MCF 10A (cell line): Measurements from ENCODE around the gene ZNF507. TPM values are rescaled to one million over a fixed set of nuclear protein-coding genes. Genes with fewer than 3 reads are reported as not detected.
A peak's percentile ranks its signal among the peaks of the same experiment; 100 is the strongest.
"Not testable (repeated sequence)": the region's sequence is repeated elsewhere in the genome, so short reads cannot be mapped to it uniquely, and the experiment has no call there.

Experiments used
- BruUV-seq: library from RNA; stranded (reverse); fragments of 400-500 nt; replicated peaks from 2 replicates; lab custom pipeline; 2021; lab: Mats Ljungman, UMichigan
- CTCF ChIA-PET: fragments of 300-600 bp; sonication (Branson Sonifier 250); formaldehyde crosslinking; extraction: SDS; loops from one replicate; lab custom pipeline; 2021; ENCODE audit warnings: antibody characterized with exemption, inconsistent platforms; lab: Yijun Ruan, JAX
- POLR2A ChIA-PET: fragments of 300-600, 350-650 bp; sonication (Branson Sonifier 250); formaldehyde crosslinking; extraction: SDS; loops from one replicate; lab custom pipeline; 2020; ENCODE audit warnings: antibody characterized with exemption, inconsistent platforms; lab: Yijun Ruan, JAX
- DNase-seq: peaks from one replicate; pipeline ENCODE4 v3.0.0-alpha.2; 2018; ENCODE audit not compliant: unreplicated experiment
- H3K27ac Mint-ChIP-seq: one replicate; pipeline ENCODE4 v1.8.0; 2022; ENCODE audit warnings: mild to moderate bottlenecking, low read depth, mixed read lengths; ENCODE audit not compliant: unreplicated experiment
- H3K27me3 Mint-ChIP-seq: one replicate; pipeline ENCODE4 v1.8.0; 2022; ENCODE audit warnings: mixed read lengths; ENCODE audit not compliant: insufficient read depth, unreplicated experiment
- H3K36me3 Mint-ChIP-seq: one replicate; pipeline ENCODE4 v1.8.0; 2022; ENCODE audit warnings: mild to moderate bottlenecking, moderate library complexity, mixed read lengths; ENCODE audit not compliant: insufficient read depth, unreplicated experiment
- H3K4me1 Mint-ChIP-seq: one replicate; pipeline ENCODE4 v1.8.0; 2022; ENCODE audit warnings: mixed read lengths; ENCODE audit not compliant: insufficient read depth, unreplicated experiment
- H3K4me3 Mint-ChIP-seq: one replicate; pipeline ENCODE4 v1.8.0; 2022; ENCODE audit warnings: mild to moderate bottlenecking, moderate library complexity, mixed read lengths; ENCODE audit not compliant: unreplicated experiment
- H3K9me3 Mint-ChIP-seq: one replicate; pipeline ENCODE4 v1.8.0; 2022; ENCODE audit warnings: mixed read lengths; ENCODE audit not compliant: unreplicated experiment
- CTCF ChIP-seq: fragments of 200-600 bp; IDR thresholded peaks from one replicate; pipeline ENCODE4 v1.8.0; 2022; ENCODE audit warnings: antibody characterized with exemption, mild to moderate bottlenecking; ENCODE audit not compliant: unreplicated experiment
- intact Hi-C: fragments of 100-400 bp; cut with micrococcal nuclease; formaldehyde crosslinking; loops from 2 replicates; pipeline ENCODE4 v1.14.1; 2022
- total RNA-seq: library from RNA; stranded (reverse); gene quantifications from 2 replicates; pipeline ENCODE4 v1.2.3, GENCODE V29; 2022

ZNF507 gene
- total RNA-seq, 1 experiment from 2014 or later: 22.8 TPM

- Mint-ChIP-seq H3K9me3 (no peaks in the 10 kb centered on the region), H3K4me1 (no peaks in the 10 kb centered on the region), H3K27ac (peak overlapping the region; percentile 5), H3K27me3 (no peaks in the 10 kb centered on the region), H3K4me3 (no peak overlapping the region), H3K36me3 (peaks cover 24% of the 10 kb centered on the region)
- ChIA-PET CTCF (no interaction called here), POLR2A (no interaction called here)
- intact Hi-C loops: no loop called here
- DNase-seq: no peak
- TF ChIP-seq CTCF: no peak
- BruUV-seq: no TSS peak
Observed at GRCh38 chr19:32422435-32422834, 77.0 kb downstream of the ZNF507 start.

DNA sequence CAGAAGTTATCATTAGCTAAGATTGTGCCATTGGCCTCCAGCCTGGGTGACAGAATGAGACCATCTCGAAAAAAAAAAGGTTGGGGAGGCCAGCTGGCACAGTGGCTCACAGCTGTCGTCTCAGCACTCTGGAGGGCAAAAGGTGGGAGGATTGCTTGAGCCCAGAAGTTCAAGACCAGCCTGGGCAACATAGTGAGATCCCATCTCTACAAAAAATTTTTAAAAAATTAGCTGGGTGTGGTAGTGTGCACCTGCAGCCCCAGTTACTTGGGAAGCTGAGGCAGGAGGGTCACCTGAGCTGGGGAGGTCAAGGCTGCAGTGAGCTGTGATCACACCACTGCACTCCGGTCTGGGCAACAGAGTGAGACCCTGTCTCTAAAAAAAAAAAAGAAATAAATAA is 78.5 kb downstream of the ZNF507 start:
- H3K36me3 Mint-ChIP-seq: peaks cover 20% of the 10 kb centered on the region
- H3K4me3 Mint-ChIP-seq, H3K4me1 Mint-ChIP-seq, H3K27ac Mint-ChIP-seq, H3K9me3 Mint-ChIP-seq, DNase-seq, BruUV-seq, intact Hi-C loops, H3K27me3 Mint-ChIP-seq: not testable (repeated sequence)
- POLR2A ChIA-PET: interaction anchor here (0.7 kb wide), 1 partner anchor 17 kb away, joined by 9 read pairs; no protein-coding TSS in a partner anchor
- CTCF ChIA-PET: interaction anchor here (0.7 to 1.1 kb wide), 4 partner anchors 18 to 1990 kb away, joined by 3 read pairs; no protein-coding TSS in a partner anchor

- POLR2A ChIA-PET: interaction anchor here (1.1 kb wide), 1 partner anchor 22 kb away, joined by 3 read pairs; the partner anchor contains the start of gene DPY19L3
- Mint-ChIP-seq H3K4me3 (no peak overlapping the region), H3K27ac (no peak overlapping the region), H3K27me3 (no peaks in the 10 kb centered on the region), H3K9me3 (no peaks in the 10 kb centered on the region), H3K4me1 (no peaks in the 10 kb centered on the region), H3K36me3 (peaks cover 6% of the 10 kb centered on the region)
- CTCF ChIA-PET: no interaction called here
- TF ChIP-seq CTCF: no peak
- intact Hi-C loops: no loop called here
- no TSS peak for BruUV-seq
- no peak for DNase-seq
Observed at GRCh38 chr19:32427536-32427935, 82.1 kb downstream of the ZNF507 start.

GRCh38 chr19:32436692-32437091 is 91.3 kb downstream of the ZNF507 start:
- peaks cover 26% of the 10 kb centered on the region for H3K36me3 Mint-ChIP-seq
- POLR2A ChIA-PET: no interaction called here
- no peak for TF ChIP-seq CTCF
- DNase-seq: no peak
- no peaks in the 10 kb centered on the region for H3K9me3 Mint-ChIP-seq
- intact Hi-C loops: no loop called here
- H3K4me3 Mint-ChIP-seq: no peak overlapping the region
- no peaks in the 10 kb centered on the region for H3K4me1 Mint-ChIP-seq
- no peaks in the 10 kb centered on the region for H3K27me3 Mint-ChIP-seq
- no TSS peak for BruUV-seq
- H3K27ac Mint-ChIP-seq: no peak overlapping the region
- CTCF ChIA-PET: no interaction called here

DNA sequence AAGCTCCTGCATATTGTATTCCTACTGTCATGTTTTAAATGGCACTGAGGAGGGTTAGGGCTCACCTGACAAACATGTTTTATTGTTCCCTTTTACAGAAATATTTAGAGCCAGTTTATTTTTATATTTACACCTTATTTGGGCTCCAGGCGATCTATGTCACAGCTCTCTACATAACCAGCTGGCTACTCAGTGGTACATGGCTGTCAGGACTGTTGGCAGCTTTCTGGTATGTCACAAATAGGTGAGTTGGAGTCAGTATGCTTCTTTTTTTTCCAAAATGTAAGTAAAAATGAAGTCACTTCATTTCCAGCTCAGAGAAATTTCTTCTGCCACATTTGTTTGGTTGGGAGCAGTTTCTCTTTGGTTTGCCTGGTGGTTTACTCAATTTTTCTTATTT is 91.7 kb downstream of the ZNF507 start:
- intact Hi-C loops: no loop called here
- CTCF ChIA-PET: no interaction called here
- Mint-ChIP-seq H3K36me3 (peaks cover 26% of the 10 kb centered on the region), H3K4me1 (no peaks in the 10 kb centered on the region), H3K4me3 (no peak overlapping the region), H3K27ac (no peak overlapping the region), H3K27me3 (no peaks in the 10 kb centered on the region), H3K9me3 (no peaks in the 10 kb centered on the region)
- no peak for TF ChIP-seq CTCF
- POLR2A ChIA-PET: no interaction called here
- BruUV-seq: no TSS peak
- no peak for DNase-seq
